T-helper 1 cell treated with Interleukin-12 subunit alpha and Interleukin-12 subunit beta and Interleukin-4 antibody, amounts not matched to agents 30 μg/mL and 1 μg/mL, for 36 hours (primary cell): ENCODE data around the gene APOC1.
"Not testable (repeated sequence)": the region's sequence is repeated elsewhere in the genome, so short reads cannot be mapped to it uniquely, and the experiment has no call there.

ENCODE experiments used
- H3K27ac Mint-ChIP-seq: one replicate; pipeline ENCODE4 v1.8.0; 2021; ENCODE audit warnings: mild to moderate bottlenecking, mixed read lengths
- H3K27me3 Mint-ChIP-seq: one replicate; pipeline ENCODE4 v1.8.0; 2021; ENCODE audit warnings: low read depth, mixed read lengths
- H3K36me3 Mint-ChIP-seq: one replicate; pipeline ENCODE4 v1.8.0; 2021; ENCODE audit warnings: low read depth, mixed read lengths
- H3K4me1 Mint-ChIP-seq: one replicate; pipeline ENCODE4 v1.8.0; 2021; ENCODE audit warnings: low read depth, mixed read lengths
- H3K4me3 Mint-ChIP-seq: one replicate; pipeline ENCODE4 v1.8.0; 2021; ENCODE audit warnings: mild to moderate bottlenecking, moderate library complexity, mixed read lengths
- H3K9me3 Mint-ChIP-seq: one replicate; pipeline ENCODE4 v1.8.0; 2021; ENCODE audit warnings: mixed read lengths

APOC1 gene

GRCh38 chr19:44925114-44925891 is 10.9 kb downstream of the APOC1 start:
- H3K27me3 Mint-ChIP-seq = peaks cover 24% of the 10 kb centered on the region
- peaks cover 5% of the 10 kb centered on the region for H3K4me1 Mint-ChIP-seq
- H3K4me3 Mint-ChIP-seq = no peak overlapping the region
- H3K36me3 Mint-ChIP-seq = no peaks in the 10 kb centered on the region
- no peaks in the 10 kb centered on the region for H3K9me3 Mint-ChIP-seq
- H3K27ac Mint-ChIP-seq = no peak overlapping the region

- H3K4me3 Mint-ChIP-seq = peak overlapping the region; percentile 46
- H3K36me3 Mint-ChIP-seq, H3K4me1 Mint-ChIP-seq, H3K9me3 Mint-ChIP-seq, H3K27ac Mint-ChIP-seq: not testable (repeated sequence)
- peaks cover 24% of the 10 kb centered on the region for H3K27me3 Mint-ChIP-seq
Observed at GRCh38 chr19:44926245-44927077, 12.1 kb downstream of the APOC1 start.

DNA sequence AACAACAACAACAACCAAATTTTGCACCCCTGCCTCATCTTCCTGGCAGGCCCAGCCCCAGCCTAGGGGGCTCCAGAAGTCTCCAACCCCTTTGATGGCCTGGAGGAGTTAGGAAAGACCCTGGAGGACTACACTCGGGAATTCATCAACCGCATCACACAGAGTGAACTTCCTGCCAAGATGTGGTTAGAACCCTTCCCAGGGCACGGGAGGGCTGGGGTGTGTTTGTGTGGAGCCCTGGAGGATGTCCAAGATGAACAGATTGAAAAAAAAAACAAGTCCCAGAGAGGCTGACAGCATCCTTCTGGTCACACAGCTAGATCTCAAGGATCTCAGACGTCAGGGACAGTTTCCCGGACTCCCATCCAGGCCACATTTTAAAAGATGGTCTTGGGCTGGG is 13.3 kb downstream of the APOC1 start:
- peaks cover 24% of the 10 kb centered on the region for H3K27me3 Mint-ChIP-seq
- H3K9me3 Mint-ChIP-seq = no peaks in the 10 kb centered on the region
- H3K4me3 Mint-ChIP-seq = no peak overlapping the region
- no peak overlapping the region for H3K27ac Mint-ChIP-seq
- H3K4me1 Mint-ChIP-seq = peaks cover 5% of the 10 kb centered on the region
- H3K36me3 Mint-ChIP-seq = no peaks in the 10 kb centered on the region

DNA sequence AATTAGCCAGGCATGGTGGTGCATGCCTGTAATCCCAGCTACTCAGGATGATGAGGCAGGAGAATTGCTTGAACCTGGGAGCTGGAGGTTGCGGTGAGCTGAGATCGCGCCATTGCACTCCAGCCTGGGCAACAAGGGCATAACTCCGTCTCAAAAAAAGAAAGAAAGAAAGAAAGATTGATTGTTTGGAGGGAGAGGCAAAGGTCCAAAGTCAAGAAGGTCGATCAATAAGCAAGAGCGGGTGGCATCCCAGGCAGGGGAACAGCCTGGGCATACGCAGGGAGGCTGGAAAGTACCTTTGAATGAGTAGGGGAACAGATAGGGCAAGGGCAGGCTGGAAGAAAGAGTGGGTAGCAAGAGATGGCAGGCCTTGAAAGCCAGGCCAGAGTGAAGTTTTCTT is 15.7 kb downstream of the APOC1 start:
- Mint-ChIP-seq H3K4me3 (no peak overlapping the region), H3K9me3 (no peaks in the 10 kb centered on the region), H3K27ac (no peak overlapping the region), H3K27me3 (peaks cover 25% of the 10 kb centered on the region), H3K4me1 (peaks cover 5% of the 10 kb centered on the region), H3K36me3 (no peaks in the 10 kb centered on the region)

- Mint-ChIP-seq H3K36me3 (no peaks in the 10 kb centered on the region), H3K27me3 (peaks cover 14% of the 10 kb centered on the region), H3K9me3 (no peaks in the 10 kb centered on the region), H3K4me1 (peaks cover 5% of the 10 kb centered on the region), H3K27ac (no peak overlapping the region), H3K4me3 (no peak overlapping the region)
Observed at GRCh38 chr19:44931541-44931940, 17.1 kb downstream of the APOC1 start.

DNA sequence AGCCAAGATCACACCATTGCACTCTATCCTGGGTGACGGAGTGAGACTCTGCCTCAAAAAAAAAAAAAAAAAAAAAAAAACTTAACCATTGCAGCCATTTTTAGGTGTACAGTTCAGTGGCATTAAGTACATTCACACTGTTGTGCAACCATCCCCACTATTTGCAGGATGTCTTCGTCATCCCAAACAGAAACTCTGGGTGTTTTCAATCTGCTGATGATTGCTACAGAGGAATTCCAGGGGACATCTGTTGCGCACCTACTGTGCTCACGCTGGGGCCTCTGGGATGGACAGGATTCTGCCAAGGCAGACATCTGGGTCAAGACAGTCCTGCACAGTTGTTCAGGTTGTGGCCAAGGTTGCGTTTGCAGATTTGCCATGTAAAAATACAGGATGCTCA is 25.3 kb downstream of the APOC1 start:
- H3K4me3 Mint-ChIP-seq = no peak overlapping the region
- H3K27me3 Mint-ChIP-seq = peaks cover 2% of the 10 kb centered on the region
- no peak overlapping the region for H3K27ac Mint-ChIP-seq
- H3K36me3 Mint-ChIP-seq = no peaks in the 10 kb centered on the region
- H3K9me3 Mint-ChIP-seq = no peaks in the 10 kb centered on the region
- H3K4me1 Mint-ChIP-seq = no peaks in the 10 kb centered on the region

GRCh38 chr19:44942067-44942571 is 27.7 kb downstream of the APOC1 start, which contains the start of gene APOC4:
APOC4 (plus strand) TSS chr19:44942237; CDS start chr19:44942278, 41 bp downstream.
- H3K36me3 Mint-ChIP-seq = no peaks in the 10 kb centered on the region
- no peaks in the 10 kb centered on the region for H3K9me3 Mint-ChIP-seq
- no peak within 1 kb of the TSS for H3K27ac Mint-ChIP-seq
- H3K4me1 Mint-ChIP-seq = no peaks in the 10 kb centered on the region
- H3K4me3 Mint-ChIP-seq = no peak within 1 kb of the TSS
- no peaks in the 10 kb centered on the region for H3K27me3 Mint-ChIP-seq

DNA sequence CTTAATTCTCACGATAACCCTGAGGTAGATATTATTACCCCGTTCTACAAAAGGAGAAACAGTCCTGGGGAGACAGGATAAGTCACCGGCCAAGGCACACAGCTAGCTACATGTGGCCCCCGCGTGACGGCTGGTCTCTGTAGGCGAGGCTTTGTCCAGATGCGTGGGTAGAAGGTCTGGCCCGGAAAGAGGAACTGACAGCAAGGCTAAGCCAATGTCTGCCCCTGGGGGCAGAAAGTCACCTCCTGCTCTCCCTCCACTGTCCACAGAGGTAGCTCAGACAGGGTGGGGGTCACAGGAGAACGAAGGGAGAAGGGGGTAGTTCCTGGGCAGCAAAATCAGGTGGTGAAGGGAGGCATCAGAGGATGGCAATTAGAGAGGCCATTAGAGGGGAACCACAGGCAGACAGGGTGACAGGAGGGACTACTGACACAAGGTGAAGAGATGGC is 29.4 kb downstream of the APOC1 start:
- H3K36me3 Mint-ChIP-seq = no peaks in the 10 kb centered on the region
- H3K27me3 Mint-ChIP-seq = no peaks in the 10 kb centered on the region
- H3K4me1 Mint-ChIP-seq = no peaks in the 10 kb centered on the region
- no peak overlapping the region for H3K27ac Mint-ChIP-seq
- H3K4me3 Mint-ChIP-seq = no peak overlapping the region
- no peaks in the 10 kb centered on the region for H3K9me3 Mint-ChIP-seq

GRCh38 chr19:44947041-44947581 is 32.7 kb downstream of the APOC1 start:
- Mint-ChIP-seq H3K27me3 (no peaks in the 10 kb centered on the region), H3K9me3 (no peaks in the 10 kb centered on the region), H3K36me3 (peaks cover 1% of the 10 kb centered on the region), H3K27ac (no peak overlapping the region), H3K4me3 (no peak overlapping the region), H3K4me1 (no peaks in the 10 kb centered on the region)

DNA sequence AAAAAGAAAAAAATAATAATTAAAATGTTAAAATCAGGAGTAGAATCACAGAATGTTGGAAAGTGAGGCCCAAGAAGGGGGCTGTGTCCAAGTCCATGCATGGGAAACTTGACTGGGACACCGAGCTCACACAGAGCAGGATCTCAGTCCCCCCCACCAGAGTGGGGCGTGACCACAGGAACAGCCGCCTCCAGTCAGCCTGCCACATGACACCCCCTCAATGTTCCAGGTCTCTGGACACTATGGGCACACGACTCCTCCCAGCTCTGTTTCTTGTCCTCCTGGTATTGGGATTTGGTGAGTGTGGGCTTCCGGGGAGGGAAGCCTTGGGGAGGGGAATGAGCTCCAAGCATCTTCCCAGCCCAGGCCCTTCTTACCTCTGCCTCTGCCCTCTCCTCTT is 33.8 kb downstream of the APOC1 start:
- peaks cover 1% of the 10 kb centered on the region for H3K36me3 Mint-ChIP-seq
- H3K4me3 Mint-ChIP-seq = no peak overlapping the region
- no peak overlapping the region for H3K27ac Mint-ChIP-seq
- no peaks in the 10 kb centered on the region for H3K4me1 Mint-ChIP-seq
- H3K27me3 Mint-ChIP-seq = no peaks in the 10 kb centered on the region
- H3K9me3 Mint-ChIP-seq = no peaks in the 10 kb centered on the region

GRCh38 chr19:44948763-44949374 is 34.5 kb downstream of the APOC1 start:
- Mint-ChIP-seq H3K9me3 (no peaks in the 10 kb centered on the region), H3K27me3 (no peaks in the 10 kb centered on the region), H3K36me3 (peaks cover 1% of the 10 kb centered on the region), H3K27ac (no peak overlapping the region), H3K4me3 (no peak overlapping the region), H3K4me1 (peaks cover 4% of the 10 kb centered on the region)

DNA sequence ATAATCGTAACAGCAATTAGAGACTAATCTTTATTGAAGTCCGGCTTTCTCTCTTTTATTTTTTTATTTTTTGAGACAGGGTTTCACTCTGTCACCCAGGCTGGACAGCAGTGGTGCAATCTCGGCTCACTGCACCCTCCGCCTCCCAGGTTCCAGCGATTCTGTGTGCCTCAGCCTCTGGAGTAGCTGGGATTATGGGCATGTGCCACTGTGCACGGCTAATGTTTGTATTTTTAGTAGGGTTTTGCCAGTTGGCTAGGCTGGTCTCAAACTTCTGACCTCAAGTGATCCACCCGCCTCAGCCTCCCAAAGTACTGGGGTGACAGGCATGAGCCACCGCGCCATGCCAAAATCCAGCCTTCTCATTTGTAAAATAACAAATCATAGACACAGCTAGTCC is 35.1 kb downstream of the APOC1 start:
- H3K4me1 Mint-ChIP-seq = peaks cover 5% of the 10 kb centered on the region
- H3K36me3 Mint-ChIP-seq = peaks cover 1% of the 10 kb centered on the region
- H3K9me3 Mint-ChIP-seq = no peaks in the 10 kb centered on the region
- no peak overlapping the region for H3K4me3 Mint-ChIP-seq
- H3K27me3 Mint-ChIP-seq = no peaks in the 10 kb centered on the region
- no peak overlapping the region for H3K27ac Mint-ChIP-seq

DNA sequence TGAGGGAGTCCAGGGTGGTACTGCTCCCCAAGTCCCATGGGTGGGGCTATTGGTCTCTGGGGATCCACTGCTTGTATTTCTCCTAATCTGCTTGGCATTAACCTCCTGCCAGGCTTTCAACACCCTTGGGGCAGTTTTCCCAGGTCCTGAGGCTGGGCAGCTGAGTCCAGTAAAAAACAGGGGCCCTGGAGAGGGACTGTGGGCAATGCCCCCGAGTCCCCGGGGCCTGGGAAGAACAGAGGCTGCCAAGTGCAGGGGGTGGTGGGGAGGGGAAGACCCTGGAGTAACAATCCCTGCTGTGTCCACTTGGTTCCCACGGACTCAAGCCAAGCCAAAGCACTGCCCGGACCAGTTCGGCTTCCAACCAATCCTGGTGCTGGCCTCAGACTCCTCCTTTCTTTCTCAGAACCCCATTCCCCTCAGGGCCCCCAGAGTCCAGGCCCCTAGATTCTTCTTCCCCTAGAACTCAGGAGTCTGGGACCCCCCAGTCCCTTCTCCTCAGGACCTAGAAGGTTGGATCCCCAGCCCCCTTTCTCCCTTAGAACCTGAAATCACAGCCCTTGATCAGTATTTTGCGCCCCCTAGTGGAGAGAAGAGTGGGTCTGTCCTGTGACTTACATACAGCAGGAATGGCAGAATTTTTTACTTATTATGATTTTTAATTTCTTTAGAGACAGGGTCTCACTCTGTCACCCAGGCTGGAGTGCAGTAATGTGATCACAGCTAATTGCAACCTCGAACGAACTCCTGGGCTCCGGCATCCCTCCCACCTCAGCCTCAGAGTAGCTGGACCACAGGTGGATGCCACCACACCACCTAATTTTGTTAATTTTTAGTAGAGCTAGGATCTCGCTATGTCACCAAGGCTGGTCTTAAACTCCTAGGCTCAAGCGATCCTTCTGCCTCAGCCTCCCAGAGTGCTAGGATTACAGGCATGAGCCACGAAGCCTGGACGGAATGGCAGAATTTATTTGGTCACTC is 37.1 kb downstream of the APOC1 start:
- H3K4me3 Mint-ChIP-seq = no peak overlapping the region
- no peak overlapping the region for H3K27ac Mint-ChIP-seq
- no peaks in the 10 kb centered on the region for H3K9me3 Mint-ChIP-seq
- H3K4me1 Mint-ChIP-seq = peaks cover 16% of the 10 kb centered on the region
- peaks cover 3% of the 10 kb centered on the region for H3K36me3 Mint-ChIP-seq
- no peaks in the 10 kb centered on the region for H3K27me3 Mint-ChIP-seq
